Measurements from ENCODE around the gene CNTNAP2.

DNA sequence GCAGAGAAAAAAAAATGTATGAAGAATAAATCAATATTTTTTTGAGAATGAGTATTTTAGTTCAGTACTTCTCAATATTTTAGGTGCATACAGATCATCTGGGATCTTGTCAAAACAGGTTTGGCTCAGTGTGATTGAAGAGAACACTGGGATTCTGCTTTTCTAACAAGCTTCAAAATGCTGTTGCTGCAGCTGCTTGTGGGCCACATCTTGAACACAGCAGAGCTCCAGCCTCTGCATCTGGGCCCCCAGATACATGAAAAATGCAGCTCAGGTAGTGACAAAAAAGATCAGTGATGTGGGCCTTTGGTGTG is 1296.9 kb downstream of the CNTNAP2 start:
- TF ChIP-seq EZH2phosphoT487 (IDR thresholded peaks at IDR 0.05; ENCODE audit: insufficient read depth, low read depth) = no peak
- TF ChIP-seq EZH2 (IDR thresholded peaks at IDR 0.05; ENCODE audit: insufficient read depth, poor library complexity, severe bottlenecking) = no peak

Measured in GM23248 (cell line).